ENCODE data around the gene MMP13. TPM values are rescaled to one million over a fixed set of nuclear protein-coding genes. Genes with fewer than 3 reads are reported as not detected.

Gene MMP13
- total and polyA plus RNA-seq, 2 donors (not counting 1 experiment from before 2014, with no cell fraction given), result not detected

- no peak overlapping the region for H3K4me2 ChIP-seq (replicated peaks; ENCODE audit: low read depth, low read length, poor library complexity, severe bottlenecking)
- no peaks in the 10 kb centered on the region for H3K36me3 ChIP-seq (replicated peaks in 1 of 2; ENCODE audit: control extremely low read depth in 1 of 2, control insufficient read depth in 1 of 2, extremely low read depth in 1 of 2, insufficient read depth in 2 of 2, low read length in 1 of 2)
- no peak for ATAC-seq (ENCODE audit: low read depth)
- Mint-ChIP-seq H3K27me3 (peaks cover 5% of the 10 kb centered on the region), H3K27ac (no peak overlapping the region), H3K9me3 (ENCODE audit: insufficient read depth) (no peaks in the 10 kb centered on the region), H3K4me3 (no peak overlapping the region), H3K4me1 (no peaks in the 10 kb centered on the region)
- H3K79me2 ChIP-seq (ENCODE audit: control insufficient read depth, insufficient read depth, low read length), result no peaks in the 10 kb centered on the region
- no peak overlapping the region for H3K27ac ChIP-seq (ENCODE audit: low read length in 2 of 2)
- H3K27me3 ChIP-seq (replicated peaks in 1 of 4; ENCODE audit: control extremely low read depth in 1 of 4, control insufficient read depth in 3 of 4, insufficient read depth in 4 of 4, low read length in 3 of 4), result peaks cover 0 to 3% (median under 1%) of the 10 kb centered on the region in 4 experiments
- H3K9me3 ChIP-seq (ENCODE audit: control extremely low read depth in 1 of 3, control insufficient read depth in 2 of 3, insufficient read depth in 1 of 3, low read length in 2 of 3), result peaks cover 0 to 2% (median 0%) of the 10 kb centered on the region in 3 donors
- no peaks in the 10 kb centered on the region for H3K4me1 ChIP-seq (ENCODE audit: control insufficient read depth in 2 of 2, insufficient read depth in 2 of 2, low read length in 2 of 2)
- H4K20me1 ChIP-seq (ENCODE audit: control insufficient read depth, insufficient read depth, low read length, poor library complexity, severe bottlenecking), result no peaks in the 10 kb centered on the region
- DNase-seq, result no peak
- ChIA-PET POLR2A (no interaction called here), CTCF (no interaction called here)
- no peak overlapping the region for H2AFZ ChIP-seq (ENCODE audit: insufficient read depth, low read depth, low read length, poor library complexity, severe bottlenecking)
- H3K9ac ChIP-seq (ENCODE audit: low read length), result no peak overlapping the region
- TF ChIP-seq EZH2 (IDR thresholded peaks at IDR 0.05; ENCODE audit: borderline replicate concordance, insufficient read depth, low read depth, low read length, poor library complexity, severe bottlenecking) (no peak), CTCF (IDR thresholded peaks at IDR 0.05) (no peak)
- H3K4me3 ChIP-seq (ENCODE audit: control extremely low read depth in 1 of 5, extremely low read depth in 1 of 5, insufficient read depth in 1 of 5, low read depth in 2 of 5, low read length in 4 of 5), result no peak overlapping the region
- 97% methylated on average over 5 of the region's 7 CpGs for WGBS (ENCODE audit: insufficient coverage)
- intact Hi-C loops (cut with micrococcal nuclease), result no loop called here
These were observed 22.9 kb downstream of the MMP13 start for GRCh38 chr11:102932678-102933077.

DNA sequence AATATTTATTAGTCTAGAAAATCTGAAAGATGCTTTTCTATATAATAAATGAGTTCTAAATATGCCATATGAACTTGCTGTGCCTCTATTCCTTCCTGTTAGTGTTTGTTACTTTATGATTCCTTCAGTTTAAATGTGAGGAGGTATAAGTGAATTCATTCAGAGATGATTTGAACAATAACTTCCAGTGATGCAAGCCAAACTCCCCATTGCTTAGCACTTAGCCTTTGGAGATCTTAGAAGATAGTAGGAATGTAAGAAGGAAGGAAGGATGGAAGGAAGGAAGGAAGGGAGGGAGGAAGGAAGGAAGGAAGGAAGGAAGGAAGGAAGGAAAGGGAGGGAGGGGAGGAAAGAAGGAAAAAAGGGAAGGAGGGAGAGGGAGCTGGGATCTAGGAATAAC lies 25.1 kb downstream of the MMP13 start:
- POLR2A ChIA-PET, result no interaction called here
- ATAC-seq (ENCODE audit: low read depth) (no peak), DNase-seq (no peak)
- intact Hi-C loops (cut with micrococcal nuclease), result no loop called here
- TF ChIP-seq CTCF (IDR thresholded peaks at IDR 0.05) (no peak), EZH2 (IDR thresholded peaks at IDR 0.05; ENCODE audit: borderline replicate concordance, insufficient read depth, low read depth, low read length, poor library complexity, severe bottlenecking) (no peak)
- no peaks in the 10 kb centered on the region for H3K79me2 ChIP-seq (ENCODE audit: control insufficient read depth, insufficient read depth, low read length)
- H3K9ac ChIP-seq (ENCODE audit: low read length), result no peak overlapping the region
- H3K4me1 ChIP-seq (ENCODE audit: control insufficient read depth in 2 of 2, insufficient read depth in 2 of 2, low read length in 2 of 2), result no peaks in the 10 kb centered on the region
- H3K4me3 ChIP-seq (ENCODE audit: control extremely low read depth in 1 of 5, extremely low read depth in 1 of 5, insufficient read depth in 1 of 5, low read depth in 2 of 5, low read length in 4 of 5), result no peak overlapping the region
- peaks cover 0 to 4% (median 2%) of the 10 kb centered on the region in 4 experiments for H3K27me3 ChIP-seq (replicated peaks in 1 of 4; ENCODE audit: control extremely low read depth in 1 of 4, control insufficient read depth in 3 of 4, insufficient read depth in 4 of 4, low read length in 3 of 4)
- no peak overlapping the region for H2AFZ ChIP-seq (ENCODE audit: insufficient read depth, low read depth, low read length, poor library complexity, severe bottlenecking)
- CTCF ChIA-PET, result interaction anchor here (2.8 kb wide), 1 partner anchor 10 kb away, joined by 21 read pairs; no protein-coding TSS in a partner anchor
- Mint-ChIP-seq H3K9me3 (ENCODE audit: insufficient read depth) (no peaks in the 10 kb centered on the region), H3K4me3 (no peak overlapping the region), H3K4me1 (no peaks in the 10 kb centered on the region), H3K27ac (no peak overlapping the region), H3K27me3 (peaks cover 5% of the 10 kb centered on the region)
- H3K27ac ChIP-seq (ENCODE audit: low read length in 2 of 2), result no peak overlapping the region
- no peak overlapping the region for H3K4me2 ChIP-seq (replicated peaks; ENCODE audit: low read depth, low read length, poor library complexity, severe bottlenecking)
- H3K36me3 ChIP-seq (replicated peaks in 1 of 2; ENCODE audit: control extremely low read depth in 1 of 2, control insufficient read depth in 1 of 2, extremely low read depth in 1 of 2, insufficient read depth in 2 of 2, low read length in 1 of 2), result no peaks in the 10 kb centered on the region
- no peaks in the 10 kb centered on the region for H4K20me1 ChIP-seq (ENCODE audit: control insufficient read depth, insufficient read depth, low read length, poor library complexity, severe bottlenecking)
- no peaks in the 10 kb centered on the region for H3K9me3 ChIP-seq (ENCODE audit: control extremely low read depth in 1 of 3, control insufficient read depth in 2 of 3, insufficient read depth in 1 of 3, low read length in 2 of 3)

All from B cell (primary cell).